T-cell (primary cell): ENCODE measurements around the gene ABCA1. TPM values are rescaled to one million over a fixed set of nuclear protein-coding genes. Genes with fewer than 3 reads are reported as not detected.
"Not testable (repeated sequence)": the region's sequence is repeated elsewhere in the genome, so short reads cannot be mapped to it uniquely, and the experiment has no call there.

ENCODE experiments used
- ATAC-seq, 4 experiments: fragments of 200-7000 bp in 3 of 4; fragments of 150-1000 bp in 1 of 4; cut with Tn5 transposase; replicated peaks in 1 of 4; 1 replicate in 3 of 4; 2 replicates in 1 of 4; pipeline ENCODE4 v1.10.0; 2021; ENCODE audit warnings: moderate library complexity in 3 of 4, mild to moderate bottlenecking in 2 of 4, moderate number of reproducible peaks in 1 of 4
- CTCF ChIA-PET, 2 donors: fragments of 300-600 bp; sonication (Branson Sonifier 250); formaldehyde crosslinking; loops; one replicate each; lab custom pipeline; 2022; ENCODE audit warnings: antibody characterized with exemption in 2 of 2; lab: Charles Lee
- POLR2A ChIA-PET, 2 donors: fragments of 300-600 bp; sonication (Branson Sonifier 250); formaldehyde crosslinking; loops; one replicate each; lab custom pipeline; 2022; ENCODE audit warnings: antibody characterized with exemption in 2 of 2; lab: Charles Lee
- DNase-seq, 35 experiments: peaks; one replicate each; pipeline versions ENCODE4 v3.0.0 to v3.0.0-alpha.2; 2013 to 2023
- H3K27ac ChIP-seq: one replicate; pipeline ENCODE4 v1.5.1; 2013; ENCODE audit warnings: low read length
- H3K27me3 ChIP-seq, 2 experiments: replicated peaks in 1 of 2; 1 replicate in 1 of 2; 2 replicates in 1 of 2; pipeline versions ENCODE4 v1.6.1 to v1.7.0; 2013; ENCODE audit warnings: low read length in 1 of 2, mixed read lengths in 1 of 2; ENCODE audit not compliant: control insufficient read depth in 2 of 2, insufficient read depth in 2 of 2; ENCODE audit errors: extremely low read depth in 1 of 2
- H3K36me3 ChIP-seq, 2 donors: 1 replicate in 1 of 2; 2 replicates in 1 of 2; pipeline versions ENCODE4 v1.6.1 to v1.7.0; 2013; ENCODE audit warnings: low read length in 1 of 2; ENCODE audit not compliant: control insufficient read depth in 2 of 2, insufficient read depth in 1 of 2; ENCODE audit errors: extremely low read depth in 1 of 2
- H3K4me1 ChIP-seq, 2 experiments: 1 replicate in 1 of 2; 2 replicates in 1 of 2; pipeline versions ENCODE4 v1.6.1 to v1.7.0; 2013; ENCODE audit warnings: low read length in 2 of 2, mixed read lengths in 1 of 2; ENCODE audit not compliant: insufficient read depth in 2 of 2, control insufficient read depth in 1 of 2; ENCODE audit errors: extremely low read depth in 1 of 2
- H3K4me3 ChIP-seq, 2 donors: 1 replicate in 1 of 2; 2 replicates in 1 of 2; pipeline versions ENCODE4 v1.5.1 to v1.7.0; 2013; ENCODE audit warnings: mild to moderate bottlenecking in 2 of 2, low read length in 1 of 2, moderate library complexity in 1 of 2; ENCODE audit not compliant: control insufficient read depth in 1 of 2; ENCODE audit errors: extremely low read depth in 1 of 2
- H3K9me3 ChIP-seq: 2 replicates; pipeline ENCODE4 v1.7.0; 2013
- H3K27ac Mint-ChIP-seq, 2 donors: one replicate each; pipeline ENCODE4 v1.8.0; 2020 to 2021; ENCODE audit warnings: mild to moderate bottlenecking in 2 of 2, mixed read lengths in 2 of 2
- H3K27me3 Mint-ChIP-seq, 2 donors: one replicate each; pipeline ENCODE4 v1.8.0; 2021 to 2022; ENCODE audit warnings: mixed read lengths in 2 of 2
- H3K36me3 Mint-ChIP-seq: one replicate; pipeline ENCODE4 v1.8.0; 2021; ENCODE audit warnings: mixed read lengths
- H3K4me1 Mint-ChIP-seq, 3 donors: one replicate each; pipeline ENCODE4 v1.8.0; 2020 to 2022; ENCODE audit warnings: mixed read lengths in 3 of 3, mild to moderate bottlenecking in 1 of 3
- H3K4me3 Mint-ChIP-seq, 3 donors: one replicate each; pipeline ENCODE4 v1.8.0; 2020 to 2022; ENCODE audit warnings: mild to moderate bottlenecking in 3 of 3, mixed read lengths in 3 of 3, moderate library complexity in 3 of 3
- H3K9me3 Mint-ChIP-seq, 3 donors: one replicate each; pipeline ENCODE4 v1.8.0; 2020 to 2022; ENCODE audit warnings: mixed read lengths in 3 of 3
- WGBS: methylation state at CpG from one replicate; pipeline ENCODE4 v1.1.5; 2013; ENCODE audit warnings: missing lambda C conversion rate; ENCODE audit not compliant: insufficient coverage; 5-methylcytosine and 5-hydroxymethylcytosine counted together
- total RNA-seq, 35 experiments: library from RNA in 6 of 35; stranded (reverse) in 6 of 35; fragments of 120-200 nt in 1 of 35; gene quantifications; one replicate each; pipeline versions ENCODE4 v1.2.1 to v1.2.4 and lab custom pipeline; 2013 to 2026

The ABCA1 gene
- total RNA-seq, 5 donors from 2014 or later (not counting 1 experiment from before 2014, with no cell fraction given), result 0.41 to 4.7 (median 0.62) TPM

DNA sequence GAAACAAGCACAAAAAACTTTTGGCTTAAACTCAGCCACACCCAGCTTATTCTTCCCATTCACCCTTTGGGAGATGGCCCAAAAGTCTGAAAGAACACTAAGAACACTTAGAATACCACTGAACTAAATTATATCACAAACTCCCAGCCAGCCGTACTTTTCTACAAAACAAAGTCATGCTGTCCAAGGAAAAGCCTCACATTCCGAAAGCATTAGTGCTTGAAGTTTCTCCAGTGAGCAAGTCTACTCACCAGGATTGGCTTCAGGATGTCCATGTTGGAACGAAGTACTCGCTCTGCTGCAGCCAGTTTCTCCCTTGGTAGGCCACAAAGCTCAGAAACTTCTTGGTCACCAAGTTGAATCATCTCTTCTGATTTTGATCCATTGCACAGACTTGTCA, 69.7 kb downstream of the ABCA1 start:
- H3K27ac ChIP-seq, result no peak overlapping the region
- ATAC-seq (no peak), DNase-seq (no peak)
- no peak overlapping the region for H3K4me3 ChIP-seq
- H3K27me3 ChIP-seq, result no peaks in the 10 kb centered on the region
- peaks cover 2 to 4% (median 2%) of the 10 kb centered on the region in 3 donors for H3K4me1 Mint-ChIP-seq
- H3K27me3 Mint-ChIP-seq, result no peaks in the 10 kb centered on the region
- no peaks in the 10 kb centered on the region for H3K9me3 Mint-ChIP-seq
- CTCF ChIA-PET, result no interaction called here
- H3K4me1 ChIP-seq, result no peaks in the 10 kb centered on the region
- H3K27ac Mint-ChIP-seq, result no peak overlapping the region
- POLR2A ChIA-PET, result no interaction called here
- no peak overlapping the region for H3K4me3 Mint-ChIP-seq
- 98% methylated on average over 4 of the region's 4 CpGs for WGBS
- peaks cover 21% of the 10 kb centered on the region for H3K36me3 Mint-ChIP-seq
- peaks cover 0 to 5% of the 10 kb centered on the region in 2 donors for H3K36me3 ChIP-seq
- H3K9me3 ChIP-seq, result no peaks in the 10 kb centered on the region

DNA sequence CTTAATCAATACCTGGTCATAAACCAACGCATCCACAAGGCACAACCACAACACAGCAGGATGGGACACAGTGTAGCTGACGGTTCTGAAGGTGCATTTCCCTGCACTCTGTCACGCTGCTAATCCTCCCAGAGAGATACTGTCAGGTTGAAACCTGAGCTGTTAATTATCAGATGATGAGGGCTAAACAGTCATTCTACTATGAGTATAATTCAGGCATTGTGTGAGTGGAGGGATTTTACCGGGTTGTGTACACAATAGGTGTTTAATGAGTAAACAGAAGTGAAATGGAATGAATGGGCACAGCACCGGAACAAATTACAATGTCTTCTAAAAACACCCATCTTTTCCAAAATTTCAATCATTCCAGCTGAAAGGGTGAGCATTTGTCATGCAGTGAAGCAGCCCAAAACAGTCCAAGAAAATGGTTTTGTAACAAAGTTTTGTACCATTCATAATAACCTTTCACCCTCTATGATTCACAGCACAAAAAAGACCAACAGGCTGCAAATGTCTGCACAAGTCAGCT, 71.5 kb downstream of the ABCA1 start:
- no peak overlapping the region for H3K4me3 Mint-ChIP-seq

DNA sequence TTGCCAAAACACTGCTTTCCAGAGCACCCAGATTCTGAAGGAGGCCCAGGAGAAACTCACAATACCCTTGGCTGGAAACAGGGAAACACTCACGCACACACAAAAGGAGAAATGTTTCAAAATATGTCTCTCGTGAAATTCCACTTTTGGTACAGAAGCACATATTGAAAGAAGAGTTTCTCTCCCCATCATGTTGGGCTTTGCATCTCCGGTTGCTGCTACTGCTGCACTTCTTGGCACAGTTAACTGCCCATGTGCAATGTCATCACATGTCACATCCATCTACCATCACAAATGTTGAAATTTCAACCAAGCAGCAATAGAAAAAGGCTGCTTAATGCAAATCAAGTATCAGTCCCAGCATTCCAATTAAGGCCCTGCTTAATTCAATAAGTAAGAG, 72.1 kb downstream of the ABCA1 start:
- Mint-ChIP-seq H3K27me3 (no peaks in the 10 kb centered on the region), H3K27ac (no peak overlapping the region), H3K4me3 (no peak overlapping the region), H3K36me3 (peaks cover 25% of the 10 kb centered on the region), H3K4me1 (no peaks in the 10 kb centered on the region), H3K9me3 (no peaks in the 10 kb centered on the region)
- DNase-seq (no peak), ATAC-seq (no peak)
- Histone ChIP-seq H3K27me3 (no peaks in the 10 kb centered on the region), H3K27ac (no peak overlapping the region), H3K4me1 (no peaks in the 10 kb centered on the region), H3K36me3 (peaks cover 0 to 8% of the 10 kb centered on the region in 2 donors), H3K4me3 (no peak overlapping the region), H3K9me3 (no peaks in the 10 kb centered on the region)
- ChIA-PET CTCF (no interaction called here), POLR2A (no interaction called here)
- WGBS, result 100% methylated on average over 3 of the region's 3 CpGs

More for the DNA sequence above, 71.5 kb downstream of the ABCA1 start:
- H3K4me3 ChIP-seq, result no peak overlapping the region
- peaks cover 0 to 8% of the 10 kb centered on the region in 2 donors for H3K36me3 ChIP-seq
- ChIA-PET CTCF (no interaction called here), POLR2A (no interaction called here)
- H3K27me3 ChIP-seq, result no peaks in the 10 kb centered on the region
- Mint-ChIP-seq H3K4me1 (no peaks in the 10 kb centered on the region), H3K27ac (no peak overlapping the region), H3K36me3 (peaks cover 25% of the 10 kb centered on the region), H3K27me3 (no peaks in the 10 kb centered on the region), H3K9me3 (no peaks in the 10 kb centered on the region)
- ATAC-seq (no peak), DNase-seq (no peak)
- 80% methylated on average over 1 of the region's 5 CpGs for WGBS
- H3K9me3 ChIP-seq, result no peaks in the 10 kb centered on the region
- H3K4me1 ChIP-seq, result no peaks in the 10 kb centered on the region
- no peak overlapping the region for H3K27ac ChIP-seq

DNA sequence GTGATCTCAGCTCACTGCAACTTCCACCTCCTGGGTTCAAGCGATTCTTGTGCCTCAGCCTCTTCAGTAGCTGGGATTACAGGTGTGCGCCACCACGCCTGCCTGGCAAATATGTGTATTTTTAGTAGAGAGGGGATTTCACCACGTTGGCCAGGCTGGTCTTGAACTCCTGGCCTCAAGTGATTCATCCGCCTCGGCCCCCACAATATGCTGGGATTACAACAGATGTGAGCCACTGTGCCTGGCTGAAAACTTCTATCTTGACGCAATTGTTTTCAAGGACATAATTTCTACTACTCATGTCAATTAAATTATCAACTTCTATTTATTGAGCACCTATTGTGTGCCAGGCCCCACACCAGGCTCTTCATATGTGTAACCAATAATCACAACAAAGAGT, 72.7 kb downstream of the ABCA1 start:
- H3K4me3 Mint-ChIP-seq, H3K9me3 ChIP-seq, H3K27ac Mint-ChIP-seq, H3K36me3 ChIP-seq, H3K27me3 Mint-ChIP-seq, POLR2A ChIA-PET, H3K4me1 ChIP-seq, CTCF ChIA-PET, H3K27ac ChIP-seq, ATAC-seq, H3K4me1 Mint-ChIP-seq, H3K27me3 ChIP-seq, DNase-seq, H3K4me3 ChIP-seq, H3K9me3 Mint-ChIP-seq: not testable (repeated sequence)
- peaks cover 25% of the 10 kb centered on the region for H3K36me3 Mint-ChIP-seq
- WGBS, result 79% methylated on average over 2 of the region's 7 CpGs

DNA sequence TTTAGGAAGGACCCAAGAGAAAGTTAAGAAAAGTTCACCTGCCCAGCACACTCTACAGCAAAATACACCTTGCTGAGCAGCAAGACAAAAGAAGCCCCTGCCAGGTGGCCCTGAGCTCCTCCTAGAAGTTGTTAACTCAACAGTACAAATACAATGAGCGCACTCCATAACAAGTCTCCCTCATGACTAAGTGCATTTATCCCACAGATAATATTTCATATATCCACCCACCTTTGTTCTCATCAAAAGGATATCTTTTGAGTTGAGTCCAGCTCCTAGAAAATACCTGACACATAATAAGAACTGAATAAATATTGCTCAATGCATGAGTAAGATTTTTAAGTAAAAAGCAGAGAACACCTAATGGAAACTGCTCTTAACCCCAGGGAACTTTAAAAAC, 73.3 kb downstream of the ABCA1 start:
- Mint-ChIP-seq H3K36me3 (peaks cover 25% of the 10 kb centered on the region), H3K4me1 (no peaks in the 10 kb centered on the region), H3K9me3 (no peaks in the 10 kb centered on the region), H3K4me3 (no peak overlapping the region), H3K27me3 (no peaks in the 10 kb centered on the region), H3K27ac (no peak overlapping the region)
- ChIA-PET POLR2A (no interaction called here), CTCF (interaction anchor here in 1 of 2 donors (2.4 kb wide), 1 partner anchor 8 kb away, joined by 11 read pairs; no protein-coding TSS in a partner anchor)
- 83% methylated on average over 1 of the region's 1 CpG for WGBS
- no peak for DNase-seq
- no peak for ATAC-seq
- H3K27ac ChIP-seq, result no peak overlapping the region
- no peaks in the 10 kb centered on the region for H3K9me3 ChIP-seq
- H3K4me1 ChIP-seq, result no peaks in the 10 kb centered on the region
- no peaks in the 10 kb centered on the region for H3K27me3 ChIP-seq
- no peak overlapping the region for H3K4me3 ChIP-seq
- peaks cover 0 to 8% of the 10 kb centered on the region in 2 donors for H3K36me3 ChIP-seq

DNA sequence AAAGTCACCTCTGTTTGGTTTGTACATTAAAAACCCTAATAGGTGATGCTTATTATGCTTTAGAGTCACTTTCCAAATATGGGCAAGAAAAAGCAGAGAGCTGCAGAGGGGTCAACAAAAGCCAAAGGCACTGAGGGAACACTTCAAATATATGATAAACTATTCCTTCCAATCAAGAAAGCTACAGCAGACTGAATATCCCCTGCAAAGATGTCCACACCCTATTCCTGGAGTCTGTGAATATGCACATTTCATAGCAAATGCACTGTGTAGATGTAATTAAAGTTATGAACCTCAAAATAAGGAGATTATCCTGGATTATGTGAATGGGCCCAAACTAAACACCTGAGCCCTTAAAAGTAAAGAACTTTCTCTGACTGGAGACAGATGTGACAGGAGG, 74.3 kb downstream of the ABCA1 start:
- Histone ChIP-seq H3K9me3 (no peaks in the 10 kb centered on the region), H3K36me3 (peaks cover 0 to 8% of the 10 kb centered on the region in 2 donors), H3K27ac (no peak overlapping the region), H3K27me3 (no peaks in the 10 kb centered on the region), H3K4me3 (no peak overlapping the region), H3K4me1 (no peaks in the 10 kb centered on the region)
- H3K36me3 Mint-ChIP-seq, result peaks cover 27% of the 10 kb centered on the region
- no peak overlapping the region for H3K4me3 Mint-ChIP-seq
- H3K4me1 Mint-ChIP-seq, result no peaks in the 10 kb centered on the region
- ChIA-PET POLR2A (no interaction called here), CTCF (interaction anchor here in 1 of 2 donors (2.4 kb wide), 1 partner anchor 9 kb away, joined by 11 read pairs; no protein-coding TSS in a partner anchor)
- DNase-seq (no peak), ATAC-seq (no peak)
- no peaks in the 10 kb centered on the region for H3K9me3 Mint-ChIP-seq
- H3K27ac Mint-ChIP-seq, result no peak overlapping the region
- no peaks in the 10 kb centered on the region for H3K27me3 Mint-ChIP-seq

DNA sequence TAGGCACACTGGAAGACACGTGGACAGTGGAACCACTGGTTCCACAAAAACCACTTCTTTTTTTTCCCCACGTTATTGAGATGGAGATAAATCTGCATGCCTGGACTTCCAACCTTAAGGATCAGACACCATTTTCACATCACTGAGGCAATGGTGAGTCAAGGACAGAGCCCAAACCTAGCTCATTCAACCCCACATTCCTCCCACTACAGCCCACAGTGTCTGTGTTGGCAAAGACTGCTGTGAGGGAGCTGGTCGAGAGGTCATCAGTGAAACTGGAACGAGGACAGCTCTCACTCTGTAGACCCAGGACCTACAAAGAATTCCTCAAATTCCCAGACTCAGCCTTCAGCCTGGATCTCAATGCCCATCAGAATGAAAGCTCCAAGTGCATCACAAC, 74.8 kb downstream of the ABCA1 start:
- Mint-ChIP-seq H3K27ac (no peak overlapping the region), H3K4me1 (no peaks in the 10 kb centered on the region), H3K36me3 (peaks cover 23% of the 10 kb centered on the region), H3K27me3 (no peaks in the 10 kb centered on the region), H3K9me3 (no peaks in the 10 kb centered on the region), H3K4me3 (no peak overlapping the region)
- no peaks in the 10 kb centered on the region for H3K27me3 ChIP-seq
- POLR2A ChIA-PET, result no interaction called here
- ATAC-seq, result no peak
- DNase-seq, result no peak
- CTCF ChIA-PET, result interaction anchor here in 1 of 2 donors (2.4 kb wide), 1 partner anchor 10 kb away, joined by 11 read pairs; no protein-coding TSS in a partner anchor
- no peaks in the 10 kb centered on the region for H3K9me3 ChIP-seq
- H3K4me3 ChIP-seq, result no peak overlapping the region
- H3K27ac ChIP-seq, result no peak overlapping the region
- H3K36me3 ChIP-seq, result peaks cover 0 to 8% of the 10 kb centered on the region in 2 donors
- WGBS, result 82% methylated on average over 4 of the region's 4 CpGs
- no peaks in the 10 kb centered on the region for H3K4me1 ChIP-seq
